GM23338 (cell line): ENCODE measurements around the gene TAC3. TPM values are rescaled to one million over a fixed set of nuclear protein-coding genes. Genes with fewer than 3 reads are reported as not detected.

ENCODE experiments used
- ATAC-seq: fragments of 200-7000 bp; cut with Tn5 transposase; 3 replicates; pipeline ENCODE4 v1.9.1; 2020
- DNase-seq: peaks from one replicate; pipeline ENCODE4 v3.0.0-alpha.2; 2015; ENCODE audit warnings: low spot score
- H2AFZ ChIP-seq: fragments of 200-600 bp; sonication (generic); 2 replicates; pipeline ENCODE4 v1.8.0; 2016; ENCODE audit warnings: antibody characterized with exemption, mild to moderate bottlenecking, moderate library complexity
- H3F3A ChIP-seq: fragments of 200-600 bp; sonication (generic); replicated peaks from 2 replicates; pipeline ENCODE4 v1.8.0; 2017; ENCODE audit warnings: antibody characterized with exemption, mixed run types, low read depth
- H3K27ac ChIP-seq: fragments of 200-600 bp; sonication (generic); 2 replicates; pipeline ENCODE4 v1.6.1; 2016; ENCODE audit warnings: low read depth
- H3K27me3 ChIP-seq: fragments of 200-600 bp; sonication (generic); 2 replicates; pipeline ENCODE4 v1.8.0; 2016; ENCODE audit warnings: mild to moderate bottlenecking, mixed run types, moderate library complexity; ENCODE audit not compliant: insufficient read depth
- H3K36me3 ChIP-seq: fragments of 200-600 bp; sonication (generic); 2 replicates; pipeline ENCODE4 v1.8.0; 2016; ENCODE audit warnings: mild to moderate bottlenecking; ENCODE audit not compliant: insufficient read depth
- H3K4me1 ChIP-seq: fragments of 200-600 bp; sonication (generic); 2 replicates; pipeline ENCODE4 v1.8.0; 2016; ENCODE audit warnings: mild to moderate bottlenecking, moderate library complexity; ENCODE audit not compliant: insufficient read depth
- H3K4me2 ChIP-seq: fragments of 200-600 bp; sonication (generic); 2 replicates; pipeline ENCODE4 v1.7.1; 2017; ENCODE audit warnings: mixed run types
- H3K4me3 ChIP-seq: fragments of 200-600 bp; sonication (generic); 2 replicates; pipeline ENCODE4 v1.6.1; 2016; ENCODE audit warnings: mixed run types
- H3K79me2 ChIP-seq: fragments of 200-600 bp; sonication (generic); replicated peaks from 2 replicates; pipeline ENCODE4 v1.8.0; 2017; ENCODE audit warnings: mild to moderate bottlenecking; ENCODE audit not compliant: insufficient read depth
- H3K9me2 ChIP-seq: fragments of 200-600 bp; sonication (generic); 2 replicates; pipeline ENCODE4 v1.8.0; 2017; ENCODE audit not compliant: insufficient read depth
- H4K20me1 ChIP-seq: fragments of 200-600 bp; sonication (generic); replicated peaks from 2 replicates; pipeline ENCODE4 v1.8.0; 2017; ENCODE audit warnings: mild to moderate bottlenecking; ENCODE audit not compliant: insufficient read depth
- H3K27ac Mint-ChIP-seq: 2 replicates; pipeline ENCODE4 v1.8.0; 2020; ENCODE audit warnings: inconsistent platforms, mild to moderate bottlenecking, moderate library complexity, mixed read lengths
- H3K27me3 Mint-ChIP-seq: 3 replicates; pipeline ENCODE4 v1.8.0; 2022; ENCODE audit warnings: low read depth, mild to moderate bottlenecking, moderate library complexity, mixed read lengths, inconsistent platforms; ENCODE audit not compliant: insufficient read depth, poor library complexity
- H3K36me3 Mint-ChIP-seq: 3 replicates; pipeline ENCODE4 v1.8.0; 2021; ENCODE audit warnings: low read depth, mild to moderate bottlenecking, inconsistent platforms, moderate library complexity, mixed read lengths
- H3K4me1 Mint-ChIP-seq: 3 replicates; pipeline ENCODE4 v1.8.0; 2020; ENCODE audit warnings: mild to moderate bottlenecking, inconsistent platforms, mixed read lengths
- H3K4me3 Mint-ChIP-seq: 3 replicates; pipeline ENCODE4 v1.8.0; 2021; ENCODE audit warnings: moderate library complexity, mild to moderate bottlenecking, inconsistent platforms, mixed read lengths
- H3K9me3 Mint-ChIP-seq: 3 replicates; pipeline ENCODE4 v1.8.0; 2020; ENCODE audit warnings: moderate library complexity, mild to moderate bottlenecking, inconsistent platforms, mixed read lengths
- CREB1 ChIP-seq: fragments of 250-450 bp; sonication (Bioruptor Pico); IDR thresholded peaks from 2 replicates; pipeline ENCODE4 v1.5.0; 2020; ENCODE audit warnings: low read depth, mild to moderate bottlenecking, moderate library complexity
- EZH2phosphoT487 ChIP-seq: fragments of 200-600 bp; sonication (generic); IDR thresholded peaks from one replicate; pipeline ENCODE4 v1.8.1; 2018; ENCODE audit warnings: antibody characterized with exemption; ENCODE audit not compliant: unreplicated experiment
- NANOG ChIP-seq: IDR thresholded peaks from 2 replicates; pipeline ENCODE4 v1.6.1; 2016; ENCODE audit warnings: antibody characterized with exemption, borderline replicate concordance
- POLR2AphosphoS5 ChIP-seq: IDR thresholded peaks from 2 replicates; pipeline ENCODE4 v1.6.1; 2016; ENCODE audit warnings: antibody characterized with exemption, low read depth
- ZNF114 ChIP-seq: fragments of 250-450 bp; sonication (Bioruptor Pico); IDR thresholded peaks from 2 replicates; pipeline ENCODE4 v1.5.0; 2020; ENCODE audit warnings: mild to moderate bottlenecking, moderate library complexity
- ZNF331 ChIP-seq: fragments of 250-450 bp; sonication (Bioruptor Pico); IDR thresholded peaks from 2 replicates; pipeline ENCODE4 v1.5.0; 2020; ENCODE audit warnings: low read depth, mild to moderate bottlenecking, moderate library complexity
- polyA plus RNA-seq: library from polyadenylated mRNA; unstranded; fragments of >200 nt; fragmentation: Nextera tagmentation; extraction: Ambion mirVana; gene quantifications from 2 replicates; pipeline ENCODE4 v1.2.1, GENCODE V29; 2016
- total RNA-seq: library from RNA; depleted of rRNA; stranded (reverse); fragments of >200 nt; shearing (Covaris generic); gene quantifications from 2 replicates; pipeline ENCODE4 v1.2.3, GENCODE V29; 2014
- TF ChIP-seq, protein P1 (sequence below): IDR thresholded peaks from one replicate; pipeline ENCODE4 v1.6.1; 2018; ENCODE audit warnings: antibody characterized with exemption; ENCODE audit not compliant: unreplicated experiment
- TF ChIP-seq, protein P2 (sequence below), 2 experiments: fragments of 200-600 bp in 1 of 2; sonication (generic) in 1 of 2; conservative IDR thresholded peaks; 2 replicates each; pipeline versions ENCODE4 v1.5.1 to v1.6.1; 2016 to 2017; ENCODE audit warnings: antibody characterized with exemption in 2 of 2, low read depth in 2 of 2, mild to moderate bottlenecking in 2 of 2, moderate library complexity in 1 of 2

Gene TAC3
- total and polyA plus RNA-seq, 2 experiments from 2014 or later: 11.9 to 35.1 TPM

DNA sequence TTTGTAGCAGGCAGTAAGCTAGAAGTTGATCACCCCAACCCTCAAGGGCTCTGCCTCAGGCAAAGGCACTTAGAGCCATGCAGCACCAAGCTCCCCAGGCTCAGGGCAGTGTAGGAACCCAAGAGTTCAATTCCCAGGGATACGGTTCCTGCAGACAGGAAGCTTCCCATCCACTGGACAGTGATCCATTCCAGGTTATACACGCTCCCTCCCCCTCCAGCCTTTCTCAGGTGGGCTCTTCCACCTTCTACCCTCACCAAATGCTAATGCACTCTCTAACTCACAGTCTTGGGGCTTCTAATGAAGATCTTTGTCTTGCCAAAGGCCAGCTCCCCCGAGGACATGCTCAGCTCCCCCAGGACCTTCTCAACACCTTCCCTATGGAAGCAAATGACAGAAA, 20.9 kb upstream of the TAC3 start (continued):
- TF ChIP-seq, protein P1, sequence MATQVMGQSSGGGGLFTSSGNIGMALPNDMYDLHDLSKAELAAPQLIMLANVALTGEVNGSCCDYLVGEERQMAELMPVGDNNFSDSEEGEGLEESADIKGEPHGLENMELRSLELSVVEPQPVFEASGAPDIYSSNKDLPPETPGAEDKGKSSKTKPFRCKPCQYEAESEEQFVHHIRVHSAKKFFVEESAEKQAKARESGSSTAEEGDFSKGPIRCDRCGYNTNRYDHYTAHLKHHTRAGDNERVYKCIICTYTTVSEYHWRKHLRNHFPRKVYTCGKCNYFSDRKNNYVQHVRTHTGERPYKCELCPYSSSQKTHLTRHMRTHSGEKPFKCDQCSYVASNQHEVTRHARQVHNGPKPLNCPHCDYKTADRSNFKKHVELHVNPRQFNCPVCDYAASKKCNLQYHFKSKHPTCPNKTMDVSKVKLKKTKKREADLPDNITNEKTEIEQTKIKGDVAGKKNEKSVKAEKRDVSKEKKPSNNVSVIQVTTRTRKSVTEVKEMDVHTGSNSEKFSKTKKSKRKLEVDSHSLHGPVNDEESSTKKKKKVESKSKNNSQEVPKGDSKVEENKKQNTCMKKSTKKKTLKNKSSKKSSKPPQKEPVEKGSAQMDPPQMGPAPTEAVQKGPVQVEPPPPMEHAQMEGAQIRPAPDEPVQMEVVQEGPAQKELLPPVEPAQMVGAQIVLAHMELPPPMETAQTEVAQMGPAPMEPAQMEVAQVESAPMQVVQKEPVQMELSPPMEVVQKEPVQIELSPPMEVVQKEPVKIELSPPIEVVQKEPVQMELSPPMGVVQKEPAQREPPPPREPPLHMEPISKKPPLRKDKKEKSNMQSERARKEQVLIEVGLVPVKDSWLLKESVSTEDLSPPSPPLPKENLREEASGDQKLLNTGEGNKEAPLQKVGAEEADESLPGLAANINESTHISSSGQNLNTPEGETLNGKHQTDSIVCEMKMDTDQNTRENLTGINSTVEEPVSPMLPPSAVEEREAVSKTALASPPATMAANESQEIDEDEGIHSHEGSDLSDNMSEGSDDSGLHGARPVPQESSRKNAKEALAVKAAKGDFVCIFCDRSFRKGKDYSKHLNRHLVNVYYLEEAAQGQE: no peak
- TF ChIP-seq NANOG: no peak
- TF ChIP-seq ZNF331: no peak
- no peak for TF ChIP-seq POLR2AphosphoS5

DNA sequence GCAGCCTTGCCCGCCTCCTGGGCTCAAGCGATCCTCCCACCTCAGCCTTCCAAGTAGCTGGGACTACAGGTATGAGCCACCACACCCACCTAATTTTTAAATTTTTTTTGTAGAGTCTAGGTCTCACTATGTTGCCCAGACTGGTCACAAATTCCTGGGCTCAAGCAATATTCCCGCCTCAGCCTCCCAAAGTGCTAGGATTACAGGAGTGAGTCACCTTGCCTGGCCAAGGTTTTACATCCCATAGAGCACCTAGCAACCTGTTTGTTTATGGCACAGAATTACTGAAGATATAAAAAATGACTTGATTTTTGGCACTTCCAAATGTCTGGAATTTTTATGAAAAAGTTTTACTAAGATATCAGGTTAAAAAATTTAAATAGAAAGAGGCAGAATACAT, 17.1 kb upstream of the TAC3 start:
- Mint-ChIP-seq H3K27ac (no peak overlapping the region), H3K4me1 (peaks cover 16% of the 10 kb centered on the region), H3K36me3 (no peaks in the 10 kb centered on the region), H3K27me3 (peaks cover 9% of the 10 kb centered on the region), H3K9me3 (no peaks in the 10 kb centered on the region), H3K4me3 (no peak overlapping the region)
- no peak overlapping the region for H3K27ac ChIP-seq
- H3F3A ChIP-seq: no peaks in the 10 kb centered on the region
- H3K9me2 ChIP-seq: peaks cover 3% of the 10 kb centered on the region; the same call in 1 of the 2 replicates
- H3K4me2 ChIP-seq: no peak overlapping the region
- no peaks in the 10 kb centered on the region for H3K4me1 ChIP-seq
- ATAC-seq: no peak
- no peaks in the 10 kb centered on the region for H3K79me2 ChIP-seq
- H3K4me3 ChIP-seq: no peak overlapping the region
- no peaks in the 10 kb centered on the region for H4K20me1 ChIP-seq
- no peak for DNase-seq
- H3K36me3 ChIP-seq: no peaks in the 10 kb centered on the region
- TF ChIP-seq ZNF331: no peak
- no peaks in the 10 kb centered on the region for H3K27me3 ChIP-seq
- no peak overlapping the region for H2AFZ ChIP-seq

DNA sequence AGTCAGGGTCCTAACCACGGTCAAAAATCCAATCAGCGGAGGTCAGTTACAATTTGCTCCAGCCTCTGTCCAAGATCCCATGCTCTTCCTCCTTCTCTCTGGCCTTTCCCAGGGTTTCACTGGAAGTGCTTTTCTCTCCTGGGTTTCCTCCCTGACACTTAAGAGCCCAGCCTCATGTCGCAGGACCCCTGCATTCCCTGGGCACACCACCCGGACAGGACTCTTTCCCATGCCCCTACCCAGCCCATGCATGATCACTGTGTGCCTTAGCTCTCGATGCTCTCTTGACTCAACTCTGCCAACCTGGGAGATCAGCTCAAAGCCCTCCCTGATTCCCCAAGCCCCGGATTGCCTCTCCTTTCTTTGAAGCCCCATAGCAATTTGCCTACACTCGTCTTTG, 15.5 kb upstream of the TAC3 start:
- H2AFZ ChIP-seq: peak overlapping the region; percentile 95

More for the DNA sequence above, 15.5 kb upstream of the TAC3 start:
- DNase-seq (no peak), ATAC-seq (no peak)
- Histone ChIP-seq H3F3A (no peaks in the 10 kb centered on the region), H3K36me3 (no peaks in the 10 kb centered on the region), H3K79me2 (no peaks in the 10 kb centered on the region), H3K27me3 (no peaks in the 10 kb centered on the region), H4K20me1 (no peaks in the 10 kb centered on the region), H3K4me1 (peaks cover 9% of the 10 kb centered on the region; the same call in 1 of the 2 replicates), H3K9me2 (no peaks in the 10 kb centered on the region), H3K4me3 (no peak overlapping the region), H3K27ac (no peak overlapping the region), H3K4me2 (no peak overlapping the region)
- TF ChIP-seq CREB1: no peak
- TF ChIP-seq, protein P2, sequence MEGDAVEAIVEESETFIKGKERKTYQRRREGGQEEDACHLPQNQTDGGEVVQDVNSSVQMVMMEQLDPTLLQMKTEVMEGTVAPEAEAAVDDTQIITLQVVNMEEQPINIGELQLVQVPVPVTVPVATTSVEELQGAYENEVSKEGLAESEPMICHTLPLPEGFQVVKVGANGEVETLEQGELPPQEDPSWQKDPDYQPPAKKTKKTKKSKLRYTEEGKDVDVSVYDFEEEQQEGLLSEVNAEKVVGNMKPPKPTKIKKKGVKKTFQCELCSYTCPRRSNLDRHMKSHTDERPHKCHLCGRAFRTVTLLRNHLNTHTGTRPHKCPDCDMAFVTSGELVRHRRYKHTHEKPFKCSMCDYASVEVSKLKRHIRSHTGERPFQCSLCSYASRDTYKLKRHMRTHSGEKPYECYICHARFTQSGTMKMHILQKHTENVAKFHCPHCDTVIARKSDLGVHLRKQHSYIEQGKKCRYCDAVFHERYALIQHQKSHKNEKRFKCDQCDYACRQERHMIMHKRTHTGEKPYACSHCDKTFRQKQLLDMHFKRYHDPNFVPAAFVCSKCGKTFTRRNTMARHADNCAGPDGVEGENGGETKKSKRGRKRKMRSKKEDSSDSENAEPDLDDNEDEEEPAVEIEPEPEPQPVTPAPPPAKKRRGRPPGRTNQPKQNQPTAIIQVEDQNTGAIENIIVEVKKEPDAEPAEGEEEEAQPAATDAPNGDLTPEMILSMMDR (conservative IDR thresholded peaks at IDR 0.05; ENCODE audit: low read depth in 2 of 2): no peak
- no peak for TF ChIP-seq EZH2phosphoT487
- no peak for TF ChIP-seq ZNF114 (CRISPR knock-in tag)
- H3K27me3 Mint-ChIP-seq: peaks cover 12% of the 10 kb centered on the region
- no peaks in the 10 kb centered on the region; the same call in 2 of the 3 replicates for H3K36me3 Mint-ChIP-seq
- peaks cover 22% of the 10 kb centered on the region for H3K4me1 Mint-ChIP-seq
- no peak overlapping the region for H3K4me3 Mint-ChIP-seq
- H3K9me3 Mint-ChIP-seq: no peaks in the 10 kb centered on the region
- H3K27ac Mint-ChIP-seq: no peak overlapping the region; the same call in 1 of the 2 replicates
